CD4-positive, alpha-beta T cell (primary cell): ENCODE measurements around the gene ENOX1. TPM values are rescaled to one million over a fixed set of nuclear protein-coding genes. Genes with fewer than 3 reads are reported as not detected.

ENCODE experiments used
- ATAC-seq: fragments of 200-7000 bp; cut with Tn5 transposase; one replicate; pipeline ENCODE4 v1.10.0; 2022; ENCODE audit warnings: mild to moderate bottlenecking; ENCODE audit not compliant: poor library complexity
- CTCF ChIA-PET: fragments of 350-600 bp; sonication (Branson Sonifier 250); formaldehyde crosslinking; loops from one replicate; lab custom pipeline; 2021; ENCODE audit warnings: antibody characterized with exemption, inconsistent platforms; lab: Charles Lee
- POLR2A ChIA-PET: fragments of 350-600 bp; sonication (Branson Sonifier 250); formaldehyde crosslinking; loops from one replicate; lab custom pipeline; 2021; ENCODE audit warnings: antibody characterized with exemption, inconsistent platforms; lab: Charles Lee
- DNase-seq, 14 experiments: peaks; one replicate each; pipeline ENCODE4 v3.0.0-alpha.2; 2013 to 2020; ENCODE audit warnings: mixed read lengths in 2 of 14
- H3K27ac ChIP-seq, 2 donors: one replicate each; pipeline versions ENCODE4 v1.5.1 to v1.7.0; 2013; ENCODE audit warnings: low read length in 2 of 2, low read depth in 1 of 2, mild to moderate bottlenecking in 1 of 2
- H3K27me3 ChIP-seq, 2 experiments: 1 replicate in 1 of 2; 2 replicates in 1 of 2; pipeline versions ENCODE4 v1.6.1 to v1.7.0; 2013; ENCODE audit warnings: low read length in 2 of 2, control low read depth in 1 of 2, mild to moderate bottlenecking in 1 of 2, moderate library complexity in 1 of 2; ENCODE audit not compliant: insufficient read depth in 2 of 2, control insufficient read depth in 1 of 2
- H3K36me3 ChIP-seq: one replicate; pipeline ENCODE4 v1.6.1; 2013; ENCODE audit warnings: low read length, control low read depth; ENCODE audit not compliant: insufficient read depth
- H3K4me1 ChIP-seq: one replicate; pipeline ENCODE4 v1.6.1; 2013; ENCODE audit warnings: low read length, control low read depth; ENCODE audit not compliant: insufficient read depth
- H3K4me3 ChIP-seq: one replicate; pipeline ENCODE4 v1.5.1; 2013; ENCODE audit warnings: mild to moderate bottlenecking, low read length, moderate library complexity
- H3K9me3 ChIP-seq, 2 experiments: 1 replicate in 1 of 2; 2 replicates in 1 of 2; pipeline versions ENCODE4 v1.6.1 to v1.7.0; 2013; ENCODE audit warnings: low read length in 2 of 2, mild to moderate bottlenecking in 2 of 2, control low read depth in 1 of 2, moderate library complexity in 1 of 2; ENCODE audit not compliant: control insufficient read depth in 1 of 2, insufficient read depth in 1 of 2
- H3K27ac Mint-ChIP-seq: one replicate; pipeline ENCODE4 v1.8.0; 2020; ENCODE audit warnings: mixed read lengths
- H3K27me3 Mint-ChIP-seq: one replicate; pipeline ENCODE4 v1.8.0; 2021; ENCODE audit warnings: mixed read lengths
- H3K36me3 Mint-ChIP-seq: one replicate; pipeline ENCODE4 v1.8.0; 2021; ENCODE audit warnings: low read depth, mixed read lengths
- H3K4me1 Mint-ChIP-seq: one replicate; pipeline ENCODE4 v1.8.0; 2021; ENCODE audit warnings: low read depth, mixed read lengths
- H3K4me3 Mint-ChIP-seq: one replicate; pipeline ENCODE4 v1.8.0; 2020; ENCODE audit warnings: mild to moderate bottlenecking, mixed read lengths
- H3K9me3 Mint-ChIP-seq: one replicate; pipeline ENCODE4 v1.8.0; 2020; ENCODE audit warnings: mixed read lengths
- CTCF ChIP-seq: fragments of 200-600 bp; IDR thresholded peaks from one replicate; pipeline ENCODE4 v1.8.0; 2022; ENCODE audit warnings: antibody characterized with exemption, mild to moderate bottlenecking
- intact Hi-C, 2 experiments: fragments of 100-400 bp; cut with DNase I in 1 of 2; cut with micrococcal nuclease in 1 of 2; formaldehyde crosslinking; loops; one replicate each; pipeline versions ENCODE4 v1.15.1 to v1.9.0; 2023 to 2025; cut with DNase I, micrococcal nuclease
- total RNA-seq, 174 experiments: library from RNA in 2 of 174; stranded (reverse) in 2 of 174; gene quantifications; one replicate each; pipeline ENCODE4 v1.2.3 and lab custom pipeline; 2021 to 2026

The ENOX1 gene
- total RNA-seq, 2 experiments from 2014 or later, result not detected

- ChIA-PET CTCF (no interaction called here), POLR2A (no interaction called here)
- Histone ChIP-seq H3K9me3 (no peaks in the 10 kb centered on the region), H3K27me3 (peaks cover 0 to 2% of the 10 kb centered on the region in 2 experiments), H3K4me3 (no peak overlapping the region), H3K36me3 (no peaks in the 10 kb centered on the region), H3K4me1 (no peaks in the 10 kb centered on the region), H3K27ac (no peak overlapping the region)
- no peak for ATAC-seq
- H3K27me3 Mint-ChIP-seq, result no peaks in the 10 kb centered on the region
- H3K27ac Mint-ChIP-seq, result no peak overlapping the region
- DNase-seq, result no peak
- intact Hi-C loops, result no loop called here
- no peak for TF ChIP-seq CTCF
- no peaks in the 10 kb centered on the region for H3K36me3 Mint-ChIP-seq
- no peaks in the 10 kb centered on the region for H3K4me1 Mint-ChIP-seq
- no peaks in the 10 kb centered on the region for H3K9me3 Mint-ChIP-seq
- no peak overlapping the region for H3K4me3 Mint-ChIP-seq
These were observed 25.0 kb downstream of the ENOX1 start for GRCh38 chr13:43761616-43762315.

- intact Hi-C loops, result no loop called here
These were observed 26.5 kb downstream of the ENOX1 start for GRCh38 chr13:43760257-43760656.

GRCh38 chr13:43758834-43759233, 27.9 kb downstream of the ENOX1 start:
- H3K4me1 Mint-ChIP-seq, result no peaks in the 10 kb centered on the region

More at GRCh38 chr13:43760257-43760656, 26.5 kb downstream of the ENOX1 start:
- Histone ChIP-seq H3K27me3 (peaks cover 0 to 2% of the 10 kb centered on the region in 2 experiments), H3K4me3 (no peak overlapping the region), H3K9me3 (no peaks in the 10 kb centered on the region), H3K36me3 (no peaks in the 10 kb centered on the region), H3K4me1 (no peaks in the 10 kb centered on the region), H3K27ac (no peak overlapping the region)
- Mint-ChIP-seq H3K4me1 (no peaks in the 10 kb centered on the region), H3K27me3 (no peaks in the 10 kb centered on the region), H3K36me3 (no peaks in the 10 kb centered on the region), H3K9me3 (no peaks in the 10 kb centered on the region), H3K27ac (no peak overlapping the region), H3K4me3 (no peak overlapping the region)
- no peak for ATAC-seq
- POLR2A ChIA-PET, result no interaction called here
- CTCF ChIA-PET, result interaction anchor here (0.6 kb wide), 1 partner anchor 1161 kb away, joined by 3 read pairs; no protein-coding TSS in a partner anchor
- TF ChIP-seq CTCF, result no peak
- no peak for DNase-seq

More at GRCh38 chr13:43758834-43759233, 27.9 kb downstream of the ENOX1 start:
- no peak overlapping the region for H3K4me3 Mint-ChIP-seq
- H3K27me3 Mint-ChIP-seq, result no peaks in the 10 kb centered on the region
- intact Hi-C loops, result no loop called here
- no peak for TF ChIP-seq CTCF
- H3K27ac ChIP-seq, result no peak overlapping the region
- no peaks in the 10 kb centered on the region for H3K4me1 ChIP-seq
- H3K27me3 ChIP-seq, result peaks cover 0 to 2% of the 10 kb centered on the region in 2 experiments
- no peaks in the 10 kb centered on the region for H3K36me3 Mint-ChIP-seq
- no peak for DNase-seq
- H3K9me3 ChIP-seq, result no peaks in the 10 kb centered on the region
- ChIA-PET CTCF (interaction anchor here (1.2 kb wide), 1 partner anchor 8 kb away, joined by 4 read pairs; no protein-coding TSS in a partner anchor), POLR2A (no interaction called here)
- no peak overlapping the region for H3K4me3 ChIP-seq
- no peak overlapping the region for H3K27ac Mint-ChIP-seq
- ATAC-seq, result no peak
- H3K36me3 ChIP-seq, result no peaks in the 10 kb centered on the region
- H3K9me3 Mint-ChIP-seq, result no peaks in the 10 kb centered on the region
